Epithelial cell of proximal tubule (primary cell): ENCODE data around the gene UROD. TPM values are rescaled to one million over a fixed set of nuclear protein-coding genes. Genes with fewer than 3 reads are reported as not detected.

Experiments used
- DNase-seq: peaks from one replicate; pipeline ENCODE4 v3.0.0-alpha.2; 2011; ENCODE audit warnings: low read depth
- H3K4me3 ChIP-seq: 2 replicates; pipeline ENCODE4 v1.5.1; 2011; ENCODE audit warnings: low read depth, mild to moderate bottlenecking, low read length
- CTCF ChIP-seq: conservative IDR thresholded peaks from 2 replicates; pipeline ENCODE4 v1.5.1; 2012; ENCODE audit warnings: low read depth, mild to moderate bottlenecking, low read length
- total RNA-seq: library from RNA; depleted of rRNA; stranded (reverse); fragments of >200 nt; gene quantifications from 2 replicates; pipeline ENCODE4 v1.2.3, GENCODE V29; 2015

The UROD gene
- total RNA-seq, 1 donor from 2014 or later, result 104 TPM

GRCh38 chr1:45026446-45026845 lies 14.4 kb downstream of the UROD start:
- DNase-seq, result no peak
- TF ChIP-seq CTCF, result no peak

DNA sequence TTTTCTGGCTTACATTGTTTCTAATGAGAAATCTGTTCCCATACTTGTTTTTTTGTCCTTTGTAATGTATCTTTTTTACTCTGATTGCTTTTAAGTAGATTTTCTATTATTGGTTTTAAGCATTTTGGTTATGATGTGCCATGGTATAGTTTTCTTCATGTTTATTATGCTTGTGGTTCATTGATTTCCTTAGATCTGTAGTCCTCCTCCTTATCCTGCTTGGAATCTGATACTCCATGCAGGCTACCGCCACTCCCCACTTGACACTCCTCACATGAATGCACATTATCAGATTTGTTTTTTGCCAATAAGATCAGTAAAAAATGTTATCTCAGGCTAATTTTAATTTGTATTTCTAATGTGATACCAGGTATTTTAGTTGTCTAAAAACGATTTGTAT lies 20.8 kb downstream of the UROD start:
- no peak overlapping the region for H3K4me3 ChIP-seq
- TF ChIP-seq CTCF, result no peak
- DNase-seq, result no peak

More at GRCh38 chr1:45026446-45026845, 14.4 kb downstream of the UROD start:
- H3K4me3 ChIP-seq, result no peak overlapping the region

DNA sequence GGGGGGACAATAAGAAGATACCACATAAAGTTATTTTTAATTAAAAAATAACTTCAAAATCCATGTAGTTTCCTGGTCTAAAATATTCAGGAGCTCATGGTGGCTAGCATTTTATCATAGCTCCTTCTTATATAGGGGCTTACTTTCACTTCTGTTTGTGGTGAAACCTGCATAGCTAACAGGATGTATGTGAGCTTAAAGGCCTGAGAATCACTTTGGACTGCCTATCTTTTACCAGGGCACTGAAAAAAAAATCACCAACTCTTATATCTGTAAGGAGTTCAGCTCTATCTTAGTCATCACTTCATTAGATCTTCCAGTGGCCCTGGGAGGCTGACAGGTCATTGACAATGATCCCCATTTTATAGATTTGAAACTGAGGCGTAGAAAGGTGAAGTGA lies 21.3 kb downstream of the UROD start:
- DNase-seq, result no peak
- TF ChIP-seq CTCF, result no peak
- H3K4me3 ChIP-seq, result no peak overlapping the region

DNA sequence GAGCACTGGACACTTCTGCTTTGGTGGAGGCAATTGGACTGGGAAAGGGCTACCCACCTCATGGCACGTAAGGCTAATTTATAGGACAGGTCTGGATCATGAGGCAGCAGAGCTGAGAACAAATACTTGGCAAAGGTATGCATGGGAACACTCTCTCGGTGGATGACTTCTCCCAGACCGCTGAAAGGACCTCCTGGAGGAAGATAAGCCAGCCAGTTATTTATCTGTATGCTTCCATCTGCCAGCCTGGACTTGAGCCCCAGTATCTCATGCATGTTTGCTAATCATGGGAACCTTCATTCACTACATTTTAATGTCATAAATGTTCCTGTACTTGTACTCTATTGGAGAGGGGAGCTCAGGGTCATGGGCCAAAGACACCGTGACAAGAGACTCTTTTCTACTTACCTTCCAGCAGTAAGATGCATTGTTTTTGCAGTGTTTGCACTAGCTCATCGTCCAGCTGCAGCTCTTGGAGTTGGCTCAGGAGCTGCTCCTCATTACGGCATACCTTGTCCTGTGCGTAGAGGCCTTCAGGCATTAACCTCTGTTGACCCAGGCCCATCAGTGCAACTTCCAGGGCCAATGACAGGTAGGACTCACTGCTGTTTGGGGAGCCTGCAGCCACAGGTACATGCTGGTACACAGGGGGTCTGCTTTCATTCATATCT lies 23.7 kb downstream of the UROD start:
- DNase-seq, result no peak
- no peak for TF ChIP-seq CTCF
- no peak overlapping the region for H3K4me3 ChIP-seq

DNA sequence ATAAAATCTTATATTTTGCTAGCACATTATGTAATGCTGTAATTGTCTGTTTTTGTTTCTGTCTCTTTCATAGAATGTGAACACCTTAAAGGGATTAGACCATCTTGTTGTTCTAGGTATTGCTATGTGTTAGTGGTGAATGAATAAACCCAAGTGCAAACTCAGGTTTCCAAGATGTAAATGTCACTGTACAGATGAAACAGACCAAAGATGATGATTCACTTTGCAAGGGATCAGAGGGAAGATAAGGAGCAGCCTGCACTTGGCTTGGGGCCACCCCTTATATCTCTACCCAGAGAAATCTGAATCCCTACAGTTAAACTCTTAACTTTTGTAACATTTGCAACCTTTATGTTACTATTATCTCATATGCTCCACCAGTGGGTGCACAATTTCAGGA lies 25.4 kb downstream of the UROD start:
- no peak for DNase-seq
- no peak for TF ChIP-seq CTCF
- H3K4me3 ChIP-seq, result no peak overlapping the region

GRCh38 chr1:45038240-45038639 lies 26.2 kb downstream of the UROD start:
- TF ChIP-seq CTCF, result no peak
- DNase-seq, result no peak

DNA sequence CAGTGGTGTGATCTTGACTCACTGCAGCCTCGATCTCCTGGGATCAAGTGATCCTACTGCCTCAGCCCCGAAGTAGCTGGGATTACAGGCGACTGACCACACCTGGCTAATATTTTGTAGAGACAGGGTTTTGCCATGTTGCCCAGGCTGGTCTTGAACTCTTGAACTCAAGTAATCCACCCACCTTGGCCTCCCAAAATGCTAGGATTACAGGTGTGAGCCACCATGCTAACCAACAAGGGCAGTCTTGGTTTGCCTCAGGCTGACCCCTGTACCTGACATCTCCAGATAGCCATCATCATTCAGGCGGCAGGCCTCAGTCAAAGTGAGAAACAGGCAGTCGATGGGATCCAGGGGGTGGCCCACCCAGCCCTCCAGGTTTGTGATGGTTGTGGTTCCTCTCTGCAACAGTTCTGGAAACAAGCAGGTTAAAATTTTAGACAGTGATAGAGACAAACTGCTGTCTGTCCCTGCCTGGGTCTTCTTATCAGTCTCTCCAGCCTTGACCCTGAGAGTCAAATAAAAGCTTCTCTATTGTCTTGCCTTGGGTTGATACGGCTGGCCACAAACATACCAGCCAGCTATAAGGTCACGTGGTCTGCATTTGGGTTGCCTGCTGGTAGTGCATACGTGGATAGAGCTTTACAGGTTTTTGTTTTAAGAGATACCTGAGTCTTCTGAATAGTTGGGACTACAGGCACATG lies 26.8 kb downstream of the UROD start:
- no peak for DNase-seq
- H3K4me3 ChIP-seq, result no peak overlapping the region
- no peak for TF ChIP-seq CTCF

More at GRCh38 chr1:45038240-45038639, 26.2 kb downstream of the UROD start:
- H3K4me3 ChIP-seq, result no peak overlapping the region
